Urothelium cell line (cell line): ENCODE results near the gene SLC5A11.

Experiments
- DNase-seq: peaks from one replicate; pipeline ENCODE4 v3.0.0; 2011; ENCODE audit warnings: low spot score, mixed read lengths
- FAIRE-seq: peaks from 2 replicates; lab custom pipeline; 2011; peaks lifted over from hg19 to GRCh38; lab: Jason Lieb, UNC

SLC5A11 gene

DNA sequence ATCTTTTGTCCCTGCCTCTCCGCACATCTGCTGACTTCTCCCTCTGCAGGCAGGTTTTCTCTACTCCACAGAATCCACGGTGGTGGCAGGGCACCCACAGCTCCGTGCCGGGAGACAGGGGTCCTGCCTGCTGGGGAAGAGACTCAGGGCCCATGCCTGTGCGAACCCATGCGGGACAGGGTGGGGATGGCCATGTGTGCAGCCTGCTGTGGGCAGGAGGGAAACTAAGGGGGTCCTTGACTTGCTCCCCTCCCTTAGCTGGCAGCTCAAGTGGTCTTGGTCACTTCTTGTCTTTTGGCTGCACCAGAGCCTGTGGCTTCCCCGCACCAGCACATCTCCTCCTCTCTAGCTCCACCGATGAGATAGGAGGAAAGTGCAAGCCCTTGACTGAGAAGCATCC is 69.8 kb downstream of the SLC5A11 start:
- FAIRE-seq (no peak), DNase-seq (no peak)

DNA sequence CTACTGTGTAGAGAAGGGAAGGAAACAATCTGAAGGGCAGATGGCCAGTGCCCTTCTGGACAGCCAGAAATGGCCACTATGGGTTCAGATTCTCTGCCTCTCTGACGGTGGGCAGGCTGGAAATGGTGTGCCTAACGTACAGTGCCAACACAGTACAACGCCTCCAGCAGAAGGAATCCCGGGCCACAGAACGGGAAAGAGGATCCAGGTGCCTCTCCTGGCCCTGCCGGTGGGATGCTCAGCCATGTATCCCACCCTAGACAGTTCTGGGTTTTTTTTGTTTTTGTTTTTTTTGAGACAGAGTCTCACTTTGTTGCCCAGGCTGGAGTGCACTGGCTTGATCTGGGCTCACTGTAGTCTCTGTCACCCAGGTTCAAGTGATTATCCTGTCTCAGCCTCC is 71.5 kb downstream of the SLC5A11 start:
- DNase-seq (no peak), FAIRE-seq (no peak)

DNA sequence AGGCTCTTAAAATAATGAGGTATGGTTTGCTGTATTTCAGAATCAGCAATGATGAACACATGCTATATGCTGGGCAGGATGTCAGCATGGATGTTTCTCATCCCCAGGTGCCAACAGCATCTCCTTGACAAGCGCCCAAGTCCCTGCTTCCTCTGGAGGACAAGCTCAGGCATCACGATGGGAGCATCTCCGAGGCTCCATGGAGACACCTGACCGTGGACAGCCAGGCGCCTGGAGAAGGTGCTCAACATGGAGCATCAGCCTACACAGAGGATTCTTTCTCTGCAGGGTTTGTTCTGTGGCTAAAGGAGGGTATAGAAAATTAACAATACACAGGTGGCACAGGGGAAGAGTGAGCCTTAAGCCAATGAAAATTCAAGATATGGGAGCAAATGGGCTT is 72.1 kb downstream of the SLC5A11 start:
- no peak for FAIRE-seq

DNA sequence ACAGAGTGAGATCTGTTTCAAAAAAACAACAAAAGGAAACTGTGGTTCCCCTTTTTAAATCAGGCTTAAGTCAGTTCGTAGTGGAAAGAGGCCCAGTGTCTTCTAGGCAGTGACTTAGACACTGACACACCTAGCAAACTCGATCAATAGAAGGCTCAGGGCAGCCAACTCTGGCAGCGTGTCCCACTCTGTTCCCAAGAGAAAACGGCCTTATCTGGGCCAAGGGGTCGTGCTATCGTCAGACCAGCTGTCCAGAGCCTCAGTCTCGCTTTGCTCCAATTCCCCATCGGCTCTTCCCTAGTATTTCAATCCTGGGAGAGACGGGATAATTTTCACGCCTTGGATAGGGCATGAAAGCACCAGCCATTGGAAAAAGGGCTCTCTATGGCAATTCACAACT is 72.9 kb downstream of the SLC5A11 start:
- FAIRE-seq = no peak
- no peak for DNase-seq

More for the DNA sequence above, 72.1 kb downstream of the SLC5A11 start:
- no peak for DNase-seq

DNA sequence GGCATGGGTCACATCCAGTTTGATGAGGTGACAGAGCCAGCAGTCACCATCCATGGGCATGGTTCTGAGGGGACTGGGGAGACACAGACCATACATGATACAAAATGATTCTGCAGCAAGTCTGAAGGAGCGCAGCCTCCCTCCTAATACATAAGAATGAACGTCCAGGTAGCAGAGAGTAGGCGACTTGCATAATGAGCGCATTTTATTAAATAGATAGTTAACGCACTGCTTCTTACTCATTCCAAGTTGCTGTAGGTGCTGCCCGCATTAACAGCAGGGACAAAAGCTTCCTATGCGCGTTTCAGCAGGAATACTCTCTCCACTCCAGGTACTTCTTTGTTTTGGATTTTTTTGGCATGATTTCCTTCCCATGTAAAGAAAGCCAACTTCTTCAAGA is 73.8 kb downstream of the SLC5A11 start:
- DNase-seq (no peak), FAIRE-seq (no peak)

DNA sequence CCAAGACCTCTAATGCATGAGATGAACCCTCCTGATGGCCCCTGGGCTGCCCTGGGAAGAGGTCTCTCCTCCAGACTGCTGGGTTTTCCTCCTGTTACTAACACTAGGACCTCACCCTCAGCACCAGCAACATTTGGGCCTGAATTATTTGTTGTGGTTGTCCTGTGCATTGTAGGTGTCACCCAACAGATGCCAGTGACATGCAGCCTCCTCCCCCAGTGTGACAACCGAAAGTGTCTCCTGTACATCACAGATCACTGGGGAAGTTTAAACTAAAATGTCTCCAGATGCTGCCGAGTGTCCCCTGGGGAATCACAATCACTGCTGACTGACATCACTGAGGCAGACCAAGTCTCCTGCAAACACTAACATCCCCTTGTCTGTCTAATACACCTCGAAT is 74.8 kb downstream of the SLC5A11 start:
- FAIRE-seq (no peak), DNase-seq (no peak)

DNA sequence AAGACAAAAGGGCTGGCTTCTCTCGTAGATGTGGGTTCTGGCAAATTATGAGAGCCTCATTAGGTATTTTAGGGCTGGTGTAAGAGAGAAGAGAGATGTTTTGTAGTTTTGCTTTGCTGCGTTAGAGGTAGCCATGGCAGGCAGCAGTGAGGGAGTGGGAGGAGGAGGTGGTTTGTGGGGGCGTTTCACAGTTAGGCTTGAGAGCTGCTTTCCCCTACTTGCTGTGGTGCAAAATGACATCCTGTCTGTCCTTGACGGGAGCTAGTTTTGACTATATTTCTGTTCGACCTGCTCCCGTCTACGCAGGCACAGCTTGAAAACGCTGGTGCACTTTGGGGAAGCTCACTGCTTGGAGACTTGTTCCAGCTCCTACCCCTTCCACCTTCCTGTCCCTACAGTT is 75.5 kb downstream of the SLC5A11 start:
- no peak for FAIRE-seq
- no peak for DNase-seq

DNA sequence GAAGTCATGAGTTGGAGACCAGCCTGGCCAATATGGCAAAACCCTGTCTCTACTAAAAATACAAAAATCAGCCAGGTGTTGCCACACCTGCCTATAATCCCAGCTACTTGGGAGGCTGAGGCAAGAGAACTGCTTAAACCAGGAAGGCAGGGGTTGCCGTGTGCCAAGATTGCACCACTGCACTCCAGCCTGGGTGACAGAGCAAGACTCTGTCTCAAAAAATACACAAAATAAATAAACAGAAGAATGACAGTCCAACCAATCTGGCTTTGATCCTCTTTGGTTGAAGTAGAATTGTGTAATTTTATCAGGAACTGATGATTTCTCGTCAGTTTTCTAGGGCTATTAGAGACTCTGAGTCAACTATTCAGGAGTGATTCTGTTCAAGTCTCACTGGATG is 79.4 kb downstream of the SLC5A11 start:
- FAIRE-seq (no peak), DNase-seq (no peak)

DNA sequence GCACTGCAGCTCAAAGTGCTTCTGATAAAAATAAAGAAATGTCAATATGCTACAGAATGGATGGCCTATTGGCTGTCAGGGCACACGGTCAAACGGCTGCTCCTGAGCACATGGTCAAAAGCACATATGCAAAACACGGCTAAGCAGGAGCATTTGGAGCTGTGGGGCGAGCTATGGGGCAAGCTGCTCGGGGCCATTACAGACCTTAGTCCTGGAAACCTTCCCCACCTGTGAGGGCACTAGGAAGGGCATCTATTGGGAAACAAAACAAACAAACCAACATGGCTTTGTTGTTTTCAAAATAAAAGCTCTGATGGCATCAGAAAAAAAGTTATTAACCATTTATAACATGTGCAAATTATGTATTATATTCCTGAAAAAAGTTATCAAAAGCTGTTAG is 83.6 kb downstream of the SLC5A11 start:
- no peak for FAIRE-seq

DNA sequence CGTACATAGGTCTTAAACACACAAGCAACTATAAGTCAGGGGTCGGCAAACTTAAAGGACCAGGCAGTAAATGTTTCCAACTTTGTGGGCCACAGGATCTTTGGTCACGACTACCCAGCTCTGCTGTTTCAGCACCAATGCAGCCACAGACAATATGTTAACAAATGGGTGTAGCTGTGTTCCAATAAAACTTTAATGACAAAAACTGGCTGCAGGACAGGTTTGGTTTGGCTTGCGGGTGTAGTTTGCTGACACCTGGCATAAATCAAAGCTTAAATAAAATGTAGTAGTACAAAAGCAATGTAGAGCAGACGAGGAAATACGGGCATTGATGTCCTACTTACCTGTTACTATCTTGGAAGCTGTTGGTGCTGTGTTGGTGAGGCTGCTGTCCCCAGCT is 84.7 kb downstream of the SLC5A11 start:
- FAIRE-seq (no peak), DNase-seq (no peak)

More for the DNA sequence above, 83.6 kb downstream of the SLC5A11 start:
- no peak for DNase-seq

DNA sequence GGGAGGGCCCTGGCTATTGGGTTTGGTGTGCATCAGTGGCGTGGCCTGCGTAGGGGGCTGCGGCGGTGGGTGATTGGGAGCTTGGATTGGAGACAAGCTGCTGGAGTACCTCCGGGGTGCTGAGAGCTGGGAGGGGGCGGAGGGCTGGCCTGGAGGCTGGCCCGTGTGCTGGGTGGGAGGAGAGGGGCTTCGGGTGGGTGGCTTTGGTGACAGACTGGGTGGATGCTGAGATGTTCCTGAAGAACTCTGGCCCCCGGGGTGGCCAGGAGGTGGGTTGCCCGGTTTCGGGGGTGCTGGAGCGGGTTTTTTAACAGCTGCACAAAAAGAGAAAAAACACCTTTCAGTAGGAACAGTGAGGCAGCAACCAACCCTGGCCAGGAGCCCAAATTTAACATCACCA is 85.3 kb downstream of the SLC5A11 start:
- no peak for DNase-seq

DNA sequence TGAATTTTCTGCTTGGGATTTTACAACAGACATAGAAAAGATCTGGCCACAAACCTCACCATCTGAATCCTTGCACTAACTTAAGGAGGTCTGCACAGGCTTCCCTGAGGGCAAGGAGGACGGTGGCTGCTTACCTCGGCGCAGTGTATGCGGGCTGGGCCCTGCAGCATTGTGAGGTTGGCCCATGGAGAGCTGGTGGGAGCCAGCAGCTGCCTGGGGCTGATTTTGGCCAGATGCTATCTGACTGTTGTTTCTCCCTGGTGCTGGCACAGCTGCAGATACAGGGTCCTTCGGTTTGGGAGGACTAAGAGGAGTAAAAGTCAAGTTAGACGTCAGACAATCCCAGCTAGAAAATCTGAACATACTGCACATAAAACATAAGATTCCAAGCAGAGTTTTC is 89.6 kb downstream of the SLC5A11 start:
- DNase-seq (no peak), FAIRE-seq (no peak)

More for the DNA sequence above, 85.3 kb downstream of the SLC5A11 start:
- no peak for FAIRE-seq

DNA sequence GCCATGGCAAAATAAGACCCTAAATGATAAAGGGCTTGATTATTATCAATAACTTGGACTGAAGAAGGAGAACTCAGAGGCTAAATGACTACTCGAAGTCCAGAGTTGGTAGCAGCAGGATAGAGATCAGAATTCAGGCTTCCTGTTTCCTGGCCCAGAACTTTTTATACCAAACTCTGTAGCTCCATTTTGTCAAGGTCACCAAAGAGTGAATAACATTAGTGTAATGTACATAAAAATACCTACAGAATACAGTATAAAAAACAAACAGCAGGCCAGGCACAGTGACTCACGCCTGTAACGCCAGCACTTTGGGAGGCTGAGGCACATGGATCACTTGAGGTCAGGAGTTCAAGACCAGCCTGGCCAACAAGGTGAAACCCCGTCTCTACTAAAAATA is 90.4 kb downstream of the SLC5A11 start:
- no peak for DNase-seq
- FAIRE-seq = no peak

DNA sequence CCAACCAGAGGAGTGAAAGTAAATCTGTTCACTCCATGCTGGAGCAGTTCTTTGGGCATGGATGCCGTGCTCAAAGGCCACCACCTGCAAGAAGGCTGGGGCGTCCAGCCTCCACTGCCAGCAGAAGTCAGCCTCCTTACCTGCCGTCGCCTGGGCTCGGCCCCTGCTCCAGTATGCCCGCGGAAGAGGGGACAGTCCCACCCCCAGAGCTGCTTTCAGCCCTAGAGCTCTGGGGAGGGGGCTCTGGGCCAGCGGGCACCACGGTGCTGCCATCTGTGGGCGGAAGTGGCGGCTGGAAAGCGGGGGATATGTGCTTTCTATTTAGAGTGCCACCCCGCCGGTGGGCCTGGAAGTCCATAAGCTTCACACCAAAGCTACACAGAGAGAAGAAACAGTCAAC is 93.5 kb downstream of the SLC5A11 start:
- FAIRE-seq (no peak), DNase-seq (no peak)

DNA sequence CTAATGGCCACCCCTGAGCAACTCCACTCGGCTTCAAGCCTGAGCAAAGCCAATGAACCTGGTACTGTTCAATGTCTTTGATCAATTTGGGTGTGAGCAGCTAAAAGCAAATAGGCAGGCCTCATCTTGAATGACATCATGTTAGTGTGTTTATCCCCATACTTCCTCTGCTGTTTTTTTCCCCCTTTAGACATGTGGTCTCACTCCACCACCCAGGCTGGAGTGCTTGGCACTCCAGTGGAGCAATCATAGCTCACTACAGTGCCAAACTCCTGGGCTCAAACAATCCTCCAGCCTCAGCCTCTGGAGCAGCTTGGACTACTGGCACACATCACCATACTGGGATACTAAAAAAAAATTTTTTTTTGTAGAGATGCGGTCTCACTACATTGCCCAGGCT is 94.0 kb downstream of the SLC5A11 start:
- no peak for FAIRE-seq

DNA sequence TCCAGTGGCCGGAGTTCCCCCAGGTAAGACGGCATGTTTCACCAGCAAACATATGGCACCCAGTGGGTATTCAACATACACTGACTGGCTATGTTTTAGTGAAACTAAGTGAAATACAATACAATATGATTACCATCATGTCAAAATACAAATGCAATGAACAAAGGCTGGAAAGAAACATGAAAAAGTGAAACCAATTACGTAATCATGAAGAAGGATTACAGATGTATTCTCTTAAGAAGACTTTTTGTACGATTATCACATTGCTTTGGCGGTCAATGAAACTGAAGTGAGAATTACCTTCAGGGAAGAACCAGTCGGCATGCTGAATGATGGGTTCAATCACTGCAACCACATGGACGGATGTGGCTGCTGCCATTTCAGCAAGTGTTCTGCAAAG is 97.7 kb downstream of the SLC5A11 start:
- no peak for DNase-seq
- no peak for FAIRE-seq

More for the DNA sequence above, 94.0 kb downstream of the SLC5A11 start:
- no peak for DNase-seq

DNA sequence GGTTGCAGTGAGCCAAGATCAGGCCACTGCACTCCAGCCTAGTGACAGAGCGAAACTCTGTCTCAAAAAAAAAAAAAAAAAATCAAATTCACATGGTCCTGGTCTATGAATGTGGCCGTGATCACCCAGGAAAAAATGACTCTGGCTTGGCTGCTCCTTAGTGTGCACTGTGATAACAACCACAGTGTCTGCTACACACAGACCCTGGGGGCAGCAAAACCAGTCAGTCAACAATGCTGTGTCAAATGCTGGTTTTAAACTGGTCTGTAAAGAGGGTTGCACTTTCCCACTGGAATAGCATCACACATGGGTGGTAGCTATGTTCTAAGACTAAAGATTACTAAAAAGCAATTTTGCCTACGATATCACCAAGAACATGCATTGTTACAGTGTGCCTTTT is 98.4 kb downstream of the SLC5A11 start:
- no peak for DNase-seq

DNA sequence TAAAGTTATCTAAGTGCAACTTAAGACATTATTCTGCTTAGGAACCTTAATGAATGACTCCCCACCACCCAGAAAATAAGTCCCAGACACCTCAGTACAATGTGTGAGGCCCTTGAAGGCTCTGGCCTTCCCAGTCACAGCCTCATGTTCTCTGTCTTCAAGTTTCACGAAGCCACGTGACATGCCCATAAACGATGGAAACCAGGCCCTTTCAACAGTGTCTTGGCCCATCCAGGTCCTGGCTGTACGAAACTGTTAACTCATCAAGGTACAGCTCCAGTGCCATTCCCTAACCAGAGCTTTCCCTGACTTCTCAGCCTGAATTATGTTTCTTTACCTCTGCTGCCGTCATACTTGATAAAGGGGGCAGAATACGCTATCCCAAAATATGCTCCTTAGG is 100.4 kb downstream of the SLC5A11 start:
- no peak for DNase-seq
- no peak for FAIRE-seq

More for the DNA sequence above, 98.4 kb downstream of the SLC5A11 start:
- FAIRE-seq = no peak

DNA sequence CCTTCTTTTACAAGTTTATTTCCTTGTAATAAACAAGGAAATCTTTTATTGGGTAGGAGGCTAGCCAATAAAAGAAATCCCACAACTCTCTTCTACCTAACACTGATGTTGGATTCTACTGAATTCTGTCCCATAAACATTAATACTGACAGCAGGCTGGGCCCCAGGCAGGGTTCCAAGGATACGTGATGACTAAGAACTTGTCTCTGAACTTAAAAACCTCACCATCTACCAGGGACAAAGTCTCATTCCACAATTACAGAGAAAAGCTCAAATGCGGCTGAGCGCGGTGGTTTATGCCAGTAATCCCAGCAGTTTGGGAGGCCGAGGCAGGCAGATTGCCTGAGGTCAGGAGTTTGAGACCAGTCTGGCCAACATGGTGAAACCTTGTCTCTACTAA is 104.5 kb downstream of the SLC5A11 start:
- FAIRE-seq (no peak), DNase-seq (no peak)

DNA sequence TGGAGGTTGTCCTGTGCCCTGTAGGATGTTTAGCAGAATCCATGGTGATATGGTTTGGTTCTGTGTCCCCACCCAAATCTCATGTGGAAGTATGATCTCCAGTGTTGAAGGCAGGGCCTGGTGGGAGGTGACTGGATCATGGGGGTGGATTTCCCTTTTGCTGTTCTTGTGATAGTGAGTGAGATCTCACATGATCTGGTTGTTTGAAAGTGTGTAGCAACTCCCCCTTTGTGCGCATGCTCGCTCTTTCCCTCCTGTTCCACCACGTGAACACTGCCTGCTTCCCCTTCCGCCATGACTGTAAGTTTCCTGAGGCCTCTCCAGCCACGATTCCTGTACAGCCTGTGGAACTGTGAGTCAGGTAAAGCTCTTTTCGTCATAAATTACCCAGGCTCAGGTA is 107.5 kb downstream of the SLC5A11 start:
- FAIRE-seq = no peak
- no peak for DNase-seq

DNA sequence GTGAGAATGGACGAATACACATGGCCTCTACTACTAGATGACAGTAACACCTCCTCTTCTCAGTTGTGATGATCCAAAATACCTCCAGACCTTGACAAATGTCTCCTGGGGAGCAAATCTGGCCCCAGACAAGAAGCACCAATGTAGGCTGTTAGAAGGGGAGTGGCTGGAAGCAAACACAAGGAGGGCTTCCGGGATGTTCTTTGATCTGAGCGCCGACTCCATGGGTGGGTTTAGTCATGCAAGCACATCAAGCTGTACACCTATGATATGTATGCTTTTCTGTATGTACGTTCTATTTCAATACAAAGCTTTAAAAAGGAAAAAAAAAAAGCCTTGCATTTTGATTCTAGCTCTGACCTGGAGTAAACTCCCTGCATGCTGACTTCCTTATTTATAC is 108.0 kb downstream of the SLC5A11 start:
- FAIRE-seq = no peak
- DNase-seq = no peak

DNA sequence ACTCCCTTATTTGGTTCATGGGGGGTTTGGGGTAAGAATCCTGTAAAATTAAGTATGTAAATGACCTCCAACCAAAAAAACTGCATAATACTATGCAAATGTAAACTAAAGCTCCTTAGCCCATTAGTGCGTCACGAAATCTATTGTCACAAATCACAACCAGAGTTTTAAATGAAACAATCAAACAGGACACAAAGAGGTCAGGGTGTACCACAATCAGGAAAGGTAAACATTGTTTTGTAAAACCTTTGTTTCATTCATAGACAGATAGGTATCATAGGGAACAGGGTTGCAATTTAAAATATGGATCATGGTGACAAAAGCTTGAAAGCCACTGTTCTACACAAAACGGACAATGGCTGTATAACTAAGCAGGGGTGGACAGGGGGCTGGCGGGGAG is 108.4 kb downstream of the SLC5A11 start:
- no peak for FAIRE-seq

DNA sequence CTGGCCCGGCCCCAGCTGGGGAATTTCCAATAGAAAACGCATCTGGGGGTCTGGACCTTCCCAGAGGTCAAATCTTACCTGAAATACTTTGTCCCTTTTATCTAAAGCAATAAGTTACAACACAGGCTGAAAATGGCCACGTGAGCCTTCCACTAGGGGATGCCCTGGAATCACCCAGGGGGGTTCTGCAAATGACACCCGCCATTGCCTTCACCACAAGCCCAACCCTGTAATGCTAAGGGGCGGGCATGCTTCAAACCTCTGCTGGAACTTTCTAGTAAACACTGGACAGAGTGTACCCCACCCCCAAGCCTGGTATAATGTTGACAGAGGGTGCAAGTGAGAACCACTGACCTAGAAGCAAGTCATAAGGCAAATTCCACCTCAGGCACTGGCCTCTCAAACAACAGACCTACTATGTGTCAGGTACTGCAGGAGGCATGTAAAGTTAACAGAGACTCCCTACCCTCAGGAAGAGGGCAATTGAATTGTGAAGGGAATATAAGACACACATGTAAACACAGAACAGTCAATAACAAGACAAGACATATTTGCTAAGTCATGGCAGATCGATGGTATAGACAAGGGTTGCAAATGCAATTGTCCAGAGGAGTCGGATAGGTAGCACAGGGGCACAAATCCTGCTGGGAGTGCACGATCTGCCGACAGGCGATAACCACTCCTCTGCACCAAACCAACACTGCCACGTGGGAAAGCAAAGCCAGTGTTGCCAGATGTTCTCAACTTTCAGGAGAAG is 110.4 kb downstream of the SLC5A11 start:
- FAIRE-seq = no peak
- DNase-seq = no peak

More for the DNA sequence above, 108.4 kb downstream of the SLC5A11 start:
- DNase-seq = no peak
